ENCODE results near the gene HAP1.
"Not testable (repeated sequence)": the region's sequence is repeated elsewhere in the genome, so short reads cannot be mapped to it uniquely, and the experiment has no call there.

Gene HAP1

DNA sequence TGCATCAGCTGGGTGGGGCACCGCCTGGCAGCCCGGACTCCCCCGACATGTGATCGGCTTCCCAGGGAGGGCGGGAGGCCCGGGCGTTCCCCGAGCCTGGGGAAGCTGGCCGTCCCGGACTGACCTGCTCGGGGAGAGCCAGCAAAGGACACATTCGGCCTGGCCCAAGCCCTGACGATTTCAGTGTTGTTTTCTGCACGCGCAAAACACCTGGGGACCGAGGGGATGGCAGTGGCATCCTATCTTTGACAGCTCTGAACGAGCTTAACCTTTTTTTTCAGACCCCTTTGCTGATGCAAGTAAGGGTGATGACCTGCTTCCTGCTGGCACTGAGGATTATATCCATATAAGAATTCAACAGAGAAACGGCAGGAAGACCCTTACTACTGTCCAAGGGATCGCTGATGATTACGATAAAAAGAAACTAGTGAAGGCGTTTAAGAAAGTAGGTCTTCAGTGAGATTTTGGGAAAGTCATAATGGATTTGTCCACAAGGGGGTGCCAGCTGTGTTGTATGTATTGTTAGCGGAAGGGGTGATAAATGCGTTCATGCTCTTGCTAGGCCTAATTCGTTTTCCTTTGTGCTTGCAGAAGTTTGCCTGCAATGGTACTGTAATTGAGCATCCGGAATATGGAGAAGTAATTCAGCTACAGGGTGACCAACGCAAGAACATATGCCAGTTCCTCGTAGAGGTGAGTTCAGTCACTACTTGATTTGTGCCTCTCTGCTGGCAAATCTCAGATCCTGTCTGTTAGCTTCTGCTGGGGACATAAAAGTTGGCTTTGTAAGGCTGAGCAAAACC is 44.7 kb downstream of the HAP1 start:
- DNase-seq (ENCODE audit: low read depth): no peak

DNA sequence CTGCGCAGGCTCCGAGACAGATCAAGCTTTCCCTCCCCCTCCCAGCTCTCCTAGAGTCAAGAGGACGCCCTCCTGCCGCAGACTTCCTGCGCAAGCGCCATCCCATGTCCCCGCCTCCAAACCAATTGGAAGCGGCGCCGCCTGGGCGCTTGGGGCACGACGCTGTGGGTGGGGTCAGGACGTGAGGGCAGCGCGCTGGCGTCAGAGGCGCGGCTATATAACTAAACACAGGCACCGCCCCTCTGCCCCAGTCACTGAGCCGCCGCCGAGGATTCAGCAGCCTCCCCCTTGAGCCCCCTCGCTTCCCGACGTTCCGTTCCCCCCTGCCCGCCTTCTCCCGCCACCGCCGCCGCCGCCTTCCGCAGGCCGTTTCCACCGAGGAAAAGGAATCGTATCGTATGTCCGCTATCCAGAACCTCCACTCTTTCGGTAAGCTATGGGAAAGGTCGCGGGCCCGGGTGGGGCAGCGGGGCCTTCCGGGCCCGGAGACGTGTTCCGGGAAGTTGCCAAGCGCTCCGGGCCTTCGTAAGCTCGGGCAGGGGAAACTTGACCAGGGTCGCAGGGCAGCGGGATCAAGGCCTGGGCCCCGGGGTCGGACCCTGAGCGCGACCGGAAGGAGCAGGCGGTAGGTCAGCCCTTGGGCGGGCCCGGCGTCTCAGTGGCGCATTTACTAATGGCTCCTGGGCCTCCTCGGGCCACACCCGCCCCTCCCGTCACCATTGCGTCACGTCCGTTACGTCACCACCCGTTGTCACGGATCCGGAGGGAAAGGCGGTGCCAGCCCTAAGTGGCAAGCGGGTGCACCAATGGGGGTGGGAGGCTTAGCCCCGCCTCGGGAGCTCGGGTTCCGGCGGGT is 45.6 kb downstream of the HAP1 start, which contains the start of gene EIF1:
EIF1 (plus strand) TSS at position 245 of the 856 bp plus-strand sequence; CDS start at position 399, 154 bp downstream.
- DNase-seq (ENCODE audit: low read depth): peak; percentile 97

DNA sequence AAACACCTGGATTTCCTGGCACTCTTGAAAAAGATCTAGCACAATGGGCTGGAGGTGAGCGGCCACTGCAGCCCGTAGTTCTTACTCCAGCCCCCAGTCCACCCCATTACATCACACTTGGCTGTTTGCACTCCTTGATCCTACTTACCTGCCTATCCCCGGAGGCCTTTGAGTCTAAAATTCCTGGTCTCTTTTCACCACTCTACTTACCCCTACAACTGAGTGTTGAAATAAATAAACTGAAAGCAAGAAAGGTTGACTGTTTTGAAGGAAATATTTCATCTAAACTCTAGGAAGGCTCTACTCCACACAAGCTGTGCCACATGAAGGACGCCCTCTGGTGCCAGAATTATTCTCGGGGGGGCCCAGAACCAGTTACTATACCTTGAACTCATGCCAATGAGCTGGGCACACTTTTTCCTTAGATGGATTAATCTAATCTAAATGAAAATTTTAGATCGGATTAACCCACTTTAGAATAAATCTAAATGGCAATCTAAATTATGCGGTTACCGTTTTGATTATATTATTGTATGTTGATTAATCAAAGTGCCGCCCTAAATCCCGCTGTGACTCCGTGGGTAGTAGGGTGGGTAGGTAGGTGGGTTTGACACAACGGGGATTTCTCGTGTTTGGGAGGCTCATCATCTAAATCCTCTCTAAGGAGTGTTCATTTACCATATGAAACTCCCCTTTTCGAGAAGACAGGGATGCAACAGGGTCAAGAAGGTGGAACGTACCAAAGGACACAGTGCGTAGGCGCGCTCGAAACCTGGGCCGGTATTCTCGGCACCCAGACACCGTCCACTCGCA is 46.4 kb downstream of the HAP1 start:
- no peak for DNase-seq (ENCODE audit: low read depth)

DNA sequence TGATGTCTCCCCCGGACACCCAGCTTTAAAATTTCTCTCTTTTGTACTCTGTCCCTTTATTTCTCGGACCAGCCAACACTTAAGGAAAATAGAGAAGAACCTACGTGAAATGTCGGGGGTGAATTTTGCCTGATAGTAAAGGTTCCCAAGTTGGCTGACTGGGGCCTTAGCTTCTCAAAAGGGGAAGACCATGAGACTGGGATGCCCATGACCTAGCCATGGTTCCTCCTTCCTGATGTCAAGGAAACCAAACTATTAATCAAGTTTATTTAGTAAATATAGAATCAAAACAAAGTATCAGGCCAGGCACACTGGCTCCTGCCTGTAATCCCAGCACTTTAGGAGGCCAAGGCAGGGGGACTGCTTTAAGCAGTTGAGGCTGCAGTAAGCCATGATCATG is 48.2 kb downstream of the HAP1 start:
- no peak for DNase-seq (ENCODE audit: low read depth)

DNA sequence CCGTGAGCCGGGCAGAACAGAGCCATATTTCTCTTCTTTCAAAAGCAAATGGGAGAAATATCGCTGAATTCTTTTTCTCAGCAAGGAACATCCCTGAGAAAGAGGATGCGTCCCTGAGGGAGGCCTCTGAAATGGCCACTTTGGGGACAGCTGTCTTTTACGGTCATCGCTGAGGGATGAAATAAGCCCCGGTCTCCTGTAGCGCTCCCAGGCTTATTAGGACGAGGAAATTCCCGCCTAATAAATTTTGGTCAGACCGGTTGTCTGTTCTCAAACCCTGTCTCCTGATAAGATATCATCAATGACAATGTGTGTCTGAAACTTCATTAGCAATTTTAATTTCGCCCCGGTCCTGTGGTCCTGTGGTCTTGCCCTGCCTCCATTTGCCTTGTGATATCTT is 48.7 kb downstream of the HAP1 start:
- DNase-seq (ENCODE audit: low read depth): not testable (repeated sequence)

DNA sequence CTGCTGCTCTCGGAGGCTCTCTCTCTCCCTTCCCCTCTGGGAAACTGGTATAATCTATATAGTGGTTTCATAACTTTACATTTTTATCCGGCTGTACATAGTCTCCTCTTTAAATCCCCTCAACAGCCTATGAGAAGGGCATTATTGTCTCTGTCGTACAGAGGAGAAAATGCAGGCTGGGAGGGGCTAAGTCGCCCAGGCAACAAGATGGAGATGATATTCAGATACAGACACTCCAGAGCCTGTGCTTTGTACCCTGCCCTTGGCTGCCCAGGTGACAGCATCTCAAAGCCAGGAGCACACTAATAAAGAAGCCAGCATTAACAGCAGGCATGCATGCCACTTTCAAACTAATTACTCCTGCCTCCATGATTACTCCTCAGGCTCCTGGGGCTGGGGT is 50.4 kb downstream of the HAP1 start:
- no peak for DNase-seq (ENCODE audit: low read depth)

DNA sequence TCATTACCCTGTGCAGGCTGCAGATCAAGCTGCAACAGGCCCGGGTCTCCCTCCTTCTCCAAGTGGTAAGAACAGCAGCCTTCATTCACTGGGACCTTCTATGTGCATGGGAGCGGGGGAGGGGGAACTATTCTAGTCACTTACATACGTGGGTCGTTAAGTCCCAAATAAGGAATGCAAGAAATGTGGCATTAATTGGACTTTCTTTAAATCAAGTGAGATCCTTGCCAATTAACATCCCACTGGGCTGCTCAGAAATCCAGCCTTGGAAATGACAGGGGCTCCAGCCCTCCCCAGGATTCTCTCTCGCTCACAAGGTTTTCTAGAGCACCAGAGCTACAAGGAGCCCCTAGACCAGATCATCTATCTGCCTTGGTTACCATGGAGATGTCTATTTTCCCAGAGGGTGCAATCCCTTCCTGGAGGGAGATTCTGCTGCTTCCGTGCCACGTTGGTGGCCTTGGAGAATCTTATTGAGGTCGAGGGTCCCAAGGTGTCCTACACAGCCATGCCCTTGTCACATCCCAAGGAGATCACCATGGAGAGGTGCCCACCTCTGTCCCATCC is 50.9 kb downstream of the HAP1 start:
- DNase-seq (ENCODE audit: low read depth): no peak

DNA sequence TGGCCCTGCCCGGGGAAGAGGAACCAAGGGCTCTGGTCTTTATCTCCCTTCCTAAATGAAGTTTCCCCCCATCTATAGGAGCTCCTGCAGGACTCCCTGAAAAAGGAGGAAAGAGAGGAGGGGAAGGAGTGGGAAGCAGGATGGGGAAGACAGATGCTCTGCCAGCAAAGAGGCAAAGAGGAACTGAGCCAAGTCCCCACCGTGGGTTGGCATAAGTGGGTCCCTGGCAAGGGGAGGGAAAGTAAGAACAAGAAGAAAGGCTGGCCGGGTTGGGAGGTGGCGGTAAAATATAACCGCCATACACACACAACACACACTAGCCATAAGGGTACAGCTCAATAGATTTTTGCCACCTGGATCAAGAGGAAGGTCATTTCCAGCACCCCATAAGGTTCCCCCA is 51.8 kb downstream of the HAP1 start:
- no peak for DNase-seq (ENCODE audit: low read depth)

DNA sequence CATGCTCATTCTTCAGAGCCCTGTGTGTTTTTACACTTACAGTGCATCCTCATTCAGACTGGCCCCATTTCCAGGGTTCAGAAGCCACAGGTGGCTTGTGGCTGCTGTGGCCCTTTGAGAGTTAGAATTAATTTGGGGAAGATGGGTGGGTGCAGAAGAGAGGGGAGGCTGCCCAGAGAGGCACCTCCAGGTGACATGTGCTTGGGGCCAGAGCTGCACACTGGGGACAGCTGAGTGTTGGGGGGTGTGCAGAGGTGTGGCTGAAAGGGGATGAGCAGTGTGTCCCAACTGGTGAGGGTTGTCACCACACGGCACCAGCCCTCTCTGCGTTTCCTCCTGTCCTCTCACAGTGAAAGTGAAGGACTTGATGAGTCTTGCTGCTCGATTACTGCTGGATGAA is 52.7 kb downstream of the HAP1 start:
- DNase-seq (ENCODE audit: low read depth): no peak

DNA sequence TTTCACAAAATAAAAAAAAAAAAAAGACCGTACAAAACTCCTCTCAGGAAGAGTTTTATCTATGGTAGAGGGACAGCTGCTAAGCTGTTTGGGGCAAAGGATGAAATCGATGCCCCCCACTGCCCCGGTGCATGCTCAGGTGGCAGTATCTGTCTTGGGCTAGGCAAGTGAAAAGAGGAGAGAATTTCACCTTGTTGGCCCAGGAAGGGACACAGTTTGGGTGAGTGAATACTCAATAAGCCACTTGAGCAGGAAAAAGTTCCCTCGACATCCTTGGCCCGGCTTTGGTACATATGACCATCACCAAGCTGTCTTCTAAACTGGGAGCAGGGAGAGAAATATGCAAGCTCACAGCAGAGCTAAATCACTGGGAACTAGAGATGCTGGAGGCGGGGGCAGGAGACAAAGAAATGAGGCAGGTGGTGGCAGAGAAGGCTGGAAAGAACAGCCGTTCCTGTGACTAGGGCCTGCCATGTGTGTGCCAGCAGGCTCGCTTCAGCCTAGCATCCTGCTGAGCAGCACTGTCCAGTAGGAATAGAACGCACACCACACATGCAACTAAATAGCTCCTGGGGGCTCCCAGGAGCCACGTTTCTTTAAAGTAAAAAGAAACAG is 53.9 kb downstream of the HAP1 start:
- DNase-seq (ENCODE audit: low read depth): no peak

DNA sequence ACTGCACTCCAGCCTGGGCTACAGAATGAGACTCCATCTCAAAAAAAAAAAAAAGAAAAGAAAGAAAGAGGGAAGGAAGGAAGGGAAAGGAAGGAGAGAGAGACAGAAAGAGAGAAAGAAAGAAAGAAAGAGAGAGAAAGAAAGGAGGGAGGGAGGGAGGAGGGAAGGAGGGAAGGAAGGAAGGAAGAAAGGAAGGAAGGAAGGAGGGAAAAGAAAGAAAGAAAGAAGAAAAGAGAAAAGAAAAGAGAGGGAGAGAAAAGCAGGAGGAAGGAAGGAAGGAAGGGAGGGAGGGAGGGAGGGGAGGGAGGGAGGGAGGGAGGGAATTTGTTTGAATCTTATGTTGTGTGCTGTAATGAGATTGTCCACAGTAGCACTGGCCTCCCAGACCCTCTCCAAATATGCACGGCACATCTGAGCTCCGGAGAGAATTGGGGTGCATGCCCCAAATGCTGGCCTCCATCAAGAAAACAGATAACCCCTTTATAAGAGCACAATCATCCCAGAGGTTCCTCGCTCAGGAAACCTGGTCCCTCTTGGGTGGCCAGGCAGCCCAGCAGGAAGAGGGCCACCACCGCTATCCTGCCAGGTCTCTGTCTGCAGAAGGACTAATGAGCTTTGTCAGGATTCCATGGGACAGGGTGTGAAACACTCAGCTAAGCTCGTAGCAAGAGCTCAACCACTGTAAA is 54.6 kb downstream of the HAP1 start:
- no peak for DNase-seq (ENCODE audit: low read depth)

DNA sequence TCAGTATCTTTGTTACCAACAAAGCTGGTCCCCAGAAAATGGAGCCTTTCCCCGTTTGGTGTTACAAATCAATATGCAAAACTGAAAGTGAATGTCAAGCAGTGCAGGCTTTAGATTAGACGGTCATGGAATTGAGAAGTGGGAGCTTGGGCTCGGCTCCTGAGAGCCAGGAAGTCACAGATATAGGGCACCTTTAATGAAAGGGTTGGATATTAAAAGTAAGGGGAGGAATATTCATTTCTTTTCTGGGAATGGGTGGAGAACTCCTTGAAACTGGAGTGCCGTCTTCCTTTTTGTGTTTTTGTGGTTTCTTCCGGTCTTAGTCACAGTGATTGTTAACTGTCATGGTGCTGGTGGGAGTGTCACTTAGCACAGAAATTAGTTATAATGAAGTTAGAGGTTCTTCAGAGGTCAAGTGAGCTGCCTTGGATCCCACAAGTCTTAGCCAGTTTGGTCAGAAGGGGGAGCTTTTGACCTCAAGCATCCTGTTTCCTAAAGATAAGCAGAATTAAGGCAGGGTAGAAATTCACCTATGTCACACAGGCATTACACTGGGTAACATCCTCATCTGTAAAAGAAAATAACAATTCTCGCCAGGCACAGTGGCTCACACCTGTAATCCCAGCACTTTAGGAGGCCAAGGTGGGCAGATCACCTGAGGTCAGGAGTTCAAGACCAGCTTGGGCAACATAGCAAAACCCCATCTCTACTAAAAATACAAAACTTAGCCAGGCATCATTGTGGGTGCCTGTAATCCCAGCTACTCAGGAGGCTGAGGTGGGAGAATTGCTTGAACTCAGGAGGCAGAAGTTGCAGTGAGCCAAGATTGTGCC is 55.3 kb downstream of the HAP1 start:
- no peak for DNase-seq (ENCODE audit: low read depth)

DNA sequence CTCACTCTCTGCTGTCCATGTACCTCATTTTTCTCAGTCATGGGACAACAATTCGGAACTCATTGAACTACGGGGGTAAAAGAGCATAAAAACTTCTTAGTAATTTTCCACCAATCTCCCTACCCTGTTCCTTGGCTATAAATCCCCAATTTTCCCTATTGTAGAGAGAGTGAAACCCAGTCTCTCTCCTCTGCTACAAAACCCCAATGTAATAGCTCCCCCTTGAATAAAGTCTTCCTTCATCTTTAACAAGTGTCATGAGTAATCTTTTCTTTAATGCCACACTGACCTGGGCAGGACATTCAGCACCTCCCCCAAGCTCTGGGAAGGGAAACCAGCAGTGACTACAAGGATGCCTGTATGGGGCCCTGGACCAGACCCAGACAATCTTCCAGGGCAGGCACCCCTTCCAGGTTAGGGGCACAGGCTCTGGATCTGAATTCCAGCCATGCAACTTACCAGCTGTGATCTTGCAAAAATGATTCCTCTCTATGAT is 56.0 kb downstream of the HAP1 start:
- no peak for DNase-seq (ENCODE audit: low read depth)

DNA sequence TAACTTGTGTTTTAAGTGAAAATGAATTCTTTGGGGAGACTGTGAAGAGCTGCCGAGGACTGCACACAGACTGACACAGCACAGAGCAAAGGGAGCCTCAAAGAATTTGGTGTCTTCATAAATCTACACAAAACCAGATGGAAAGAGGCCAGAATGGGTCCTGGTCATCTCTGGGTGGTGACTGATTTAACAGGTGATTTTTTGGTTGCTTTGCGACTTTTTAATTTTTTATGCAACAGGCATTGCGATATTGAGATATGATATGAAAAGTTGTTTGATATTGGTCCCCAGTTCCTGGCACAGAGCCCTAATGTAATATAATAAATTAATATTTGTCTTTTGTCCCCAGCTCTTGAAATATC is 58.4 kb downstream of the HAP1 start:
- DNase-seq (ENCODE audit: low read depth): no peak

DNA sequence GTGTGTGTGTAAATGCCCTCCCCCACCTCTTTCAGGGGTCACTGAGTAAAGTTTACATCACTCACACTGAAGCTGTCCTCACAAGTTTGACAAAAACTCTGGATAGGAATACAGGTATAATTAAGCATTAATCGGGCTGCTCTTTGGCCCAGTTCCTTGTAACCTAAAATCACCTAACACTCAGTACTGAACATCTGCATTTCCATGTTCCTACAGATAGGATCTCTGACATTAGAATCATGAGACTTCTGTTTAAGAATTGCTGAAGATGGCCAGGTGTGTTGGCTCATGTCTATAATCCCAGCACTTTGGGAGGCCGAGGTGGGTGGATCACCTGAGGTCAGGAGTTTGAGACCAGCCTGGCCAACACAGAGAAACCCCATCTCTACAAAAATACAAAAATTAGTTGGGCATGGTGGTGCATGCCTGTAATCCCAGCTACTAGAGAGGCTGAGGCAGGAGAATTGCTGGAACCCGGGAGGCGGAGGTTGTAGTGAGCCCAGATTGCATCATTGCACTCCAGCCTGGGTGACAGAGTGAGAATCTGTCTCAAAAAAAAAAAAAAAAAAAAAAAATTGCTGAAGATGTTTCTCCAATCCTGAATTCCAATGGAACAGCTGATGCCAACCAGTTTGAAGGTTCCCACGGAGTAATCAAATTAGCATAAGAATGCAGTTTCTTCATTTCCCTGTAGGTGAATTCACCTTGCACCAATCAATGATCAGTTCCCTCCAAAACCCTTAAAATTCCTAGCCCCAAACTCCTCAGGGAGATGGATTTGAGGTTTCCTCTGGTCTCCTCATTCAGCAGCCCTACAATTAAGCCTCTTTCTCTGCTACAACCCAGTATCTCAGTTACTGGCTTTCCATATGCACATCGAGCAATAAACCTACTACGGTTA is 59.0 kb downstream of the HAP1 start:
- DNase-seq (ENCODE audit: low read depth): not testable (repeated sequence)
